ENCODE measurements around the gene CCDC24. TPM values are rescaled to one million over a fixed set of nuclear protein-coding genes. Genes with fewer than 3 reads are reported as not detected.

CCDC24 gene
- total RNA-seq, 4 donors from 2014 or later, result 1.6 to 7.8 (median 3.7) TPM

- Histone ChIP-seq H3K36me3 (peaks cover 22% of the 10 kb centered on the region), H3K27me3 (no peaks in the 10 kb centered on the region), H3K4me1 (peaks cover 54% of the 10 kb centered on the region), H3K4me3 (peak overlapping the region; percentile 85), H3K27ac (peak overlapping the region; percentile 65), H3K9me3 (no peaks in the 10 kb centered on the region)
- no peak for DNase-seq (ENCODE audit: low spot score in 2 of 2)
- TF ChIP-seq CTCF (IDR thresholded peaks at IDR 0.05), result no peak
- TF ChIP-seq POLR2AphosphoS5 (IDR thresholded peaks at IDR 0.05), result no peak
- no peak for TF ChIP-seq POLR2A (IDR thresholded peaks at IDR 0.05)
- TF ChIP-seq EP300 (IDR thresholded peaks at IDR 0.05), result no peak
- 34% methylated on average over 11 of the region's 13 CpGs for WGBS
These were observed 10.9 kb upstream of the CCDC24 start for GRCh38 chr1:43980255-43981134.

GRCh38 chr1:43981135-43981491 lies 10.3 kb upstream of the CCDC24 start:
- peak in 1 of 2 donors; percentile 79 for DNase-seq (ENCODE audit: low spot score in 2 of 2)
- no peaks in the 10 kb centered on the region for H3K9me3 ChIP-seq
- H3K36me3 ChIP-seq, result peaks cover 29% of the 10 kb centered on the region
- no peaks in the 10 kb centered on the region for H3K27me3 ChIP-seq
- no peak for TF ChIP-seq CTCF (IDR thresholded peaks at IDR 0.05)
- no peak for TF ChIP-seq POLR2AphosphoS5 (IDR thresholded peaks at IDR 0.05)
- no peak for TF ChIP-seq EP300 (IDR thresholded peaks at IDR 0.05)
- no peak for TF ChIP-seq POLR2A (IDR thresholded peaks at IDR 0.05)
- peaks cover 48% of the 10 kb centered on the region for H3K4me1 ChIP-seq
- H3K4me3 ChIP-seq, result no peak overlapping the region
- WGBS, result 70% methylated on average over 2 of the region's 20 CpGs
- no peak overlapping the region for H3K27ac ChIP-seq

GRCh38 chr1:43981636-43982035 lies 9.8 kb upstream of the CCDC24 start:
- H3K36me3 ChIP-seq, result peaks cover 29% of the 10 kb centered on the region
- H3K27ac ChIP-seq, result no peak overlapping the region
- 93% methylated on average over 15 of the region's 20 CpGs for WGBS
- no peaks in the 10 kb centered on the region for H3K9me3 ChIP-seq
- H3K4me1 ChIP-seq, result peaks cover 43% of the 10 kb centered on the region
- no peak overlapping the region for H3K4me3 ChIP-seq
- TF ChIP-seq POLR2A (IDR thresholded peaks at IDR 0.05) (no peak), EP300 (IDR thresholded peaks at IDR 0.05) (no peak), CTCF (IDR thresholded peaks at IDR 0.05) (no peak), POLR2AphosphoS5 (IDR thresholded peaks at IDR 0.05) (no peak)
- H3K27me3 ChIP-seq, result no peaks in the 10 kb centered on the region
- no peak for DNase-seq (ENCODE audit: low spot score in 2 of 2)

- Histone ChIP-seq H3K36me3 (peaks cover 25% of the 10 kb centered on the region), H3K4me3 (no peak overlapping the region), H3K27me3 (no peaks in the 10 kb centered on the region), H3K4me1 (peaks cover 37% of the 10 kb centered on the region), H3K27ac (no peak overlapping the region), H3K9me3 (no peaks in the 10 kb centered on the region)
- no peak for DNase-seq (ENCODE audit: low spot score in 2 of 2)
- WGBS, result 93% methylated on average over 5 of the region's 8 CpGs
- TF ChIP-seq POLR2AphosphoS5 (IDR thresholded peaks at IDR 0.05) (no peak), CTCF (IDR thresholded peaks at IDR 0.05) (no peak), EP300 (IDR thresholded peaks at IDR 0.05) (no peak), POLR2A (IDR thresholded peaks at IDR 0.05) (no peak)
These were observed 9.2 kb upstream of the CCDC24 start for GRCh38 chr1:43982241-43982640.

DNA sequence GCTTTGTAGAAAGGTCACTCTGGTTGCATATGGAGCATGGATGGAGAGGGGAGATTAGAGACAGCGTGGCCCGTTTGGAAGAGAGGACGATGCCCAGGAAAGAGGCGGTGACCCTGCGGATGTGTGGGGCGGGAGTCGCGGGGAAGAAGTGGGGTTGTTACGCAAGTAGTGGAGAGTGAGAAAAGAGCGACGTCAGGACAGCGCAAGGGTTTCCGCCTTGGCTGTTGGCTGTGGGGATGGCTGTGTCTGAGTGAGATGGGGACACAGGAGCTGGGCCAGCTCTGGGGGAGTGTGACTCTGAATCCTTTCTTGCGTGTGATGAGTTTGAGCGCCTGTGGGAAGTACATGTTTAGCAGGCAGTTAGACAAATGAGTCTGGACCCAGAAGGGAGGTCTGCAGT lies 8.6 kb upstream of the CCDC24 start:
- Histone ChIP-seq H3K4me1 (peaks cover 31% of the 10 kb centered on the region), H3K27ac (no peak overlapping the region), H3K4me3 (no peak overlapping the region), H3K9me3 (no peaks in the 10 kb centered on the region), H3K36me3 (peaks cover 23% of the 10 kb centered on the region), H3K27me3 (no peaks in the 10 kb centered on the region)
- TF ChIP-seq POLR2AphosphoS5 (IDR thresholded peaks at IDR 0.05) (no peak), CTCF (IDR thresholded peaks at IDR 0.05) (no peak), EP300 (IDR thresholded peaks at IDR 0.05) (no peak), POLR2A (IDR thresholded peaks at IDR 0.05) (no peak)
- 82% methylated on average over 15 of the region's 15 CpGs for WGBS
- no peak for DNase-seq (ENCODE audit: low spot score in 2 of 2)

Data from suprapubic skin (tissue), 4 donors.